GM12873 (cell line): Measurements from ENCODE around the gene VEPH1.

Experiments used
- CTCF ChIP-seq: IDR thresholded peaks from 2 replicates; pipeline ENCODE4 v1.5.1; 2012; ENCODE audit warnings: low read depth, mild to moderate bottlenecking, moderate library complexity, low read length, control low read depth; ENCODE audit not compliant: insufficient read depth; ENCODE audit errors: missing control alignments

The VEPH1 gene

GRCh38 chr3:157280786-157281185 is 222.4 kb downstream of the VEPH1 start:
- TF ChIP-seq CTCF = no peak

GRCh38 chr3:157280354-157280753 is 222.9 kb downstream of the VEPH1 start:
- no peak for TF ChIP-seq CTCF

- TF ChIP-seq CTCF = no peak
Measured at GRCh38 chr3:157279237-157279636, 224.0 kb downstream of the VEPH1 start.

GRCh38 chr3:157276801-157277200 is 226.4 kb downstream of the VEPH1 start:
- TF ChIP-seq CTCF = no peak

GRCh38 chr3:157275832-157276231 is 227.4 kb downstream of the VEPH1 start:
- TF ChIP-seq CTCF = no peak

- TF ChIP-seq CTCF = no peak
Measured at GRCh38 chr3:157274644-157275137, 228.5 kb downstream of the VEPH1 start.

- TF ChIP-seq CTCF = no peak
Measured at GRCh38 chr3:157271283-157271882, 231.8 kb downstream of the VEPH1 start.
